Smooth muscle cell of bladder (primary cell): ENCODE measurements around the gene ZNF829. TPM values are rescaled to one million over a fixed set of nuclear protein-coding genes. Genes with fewer than 3 reads are reported as not detected.

Experiments used
- total RNA-seq: library from RNA; depleted of rRNA; stranded (reverse); fragments of >200 nt; gene quantifications from 2 replicates; pipeline ENCODE4 v1.2.3, GENCODE V29; 2014

The ZNF829 gene
- 2.4 and 2.9 TPM in 2 replicates for total RNA-seq

DNA sequence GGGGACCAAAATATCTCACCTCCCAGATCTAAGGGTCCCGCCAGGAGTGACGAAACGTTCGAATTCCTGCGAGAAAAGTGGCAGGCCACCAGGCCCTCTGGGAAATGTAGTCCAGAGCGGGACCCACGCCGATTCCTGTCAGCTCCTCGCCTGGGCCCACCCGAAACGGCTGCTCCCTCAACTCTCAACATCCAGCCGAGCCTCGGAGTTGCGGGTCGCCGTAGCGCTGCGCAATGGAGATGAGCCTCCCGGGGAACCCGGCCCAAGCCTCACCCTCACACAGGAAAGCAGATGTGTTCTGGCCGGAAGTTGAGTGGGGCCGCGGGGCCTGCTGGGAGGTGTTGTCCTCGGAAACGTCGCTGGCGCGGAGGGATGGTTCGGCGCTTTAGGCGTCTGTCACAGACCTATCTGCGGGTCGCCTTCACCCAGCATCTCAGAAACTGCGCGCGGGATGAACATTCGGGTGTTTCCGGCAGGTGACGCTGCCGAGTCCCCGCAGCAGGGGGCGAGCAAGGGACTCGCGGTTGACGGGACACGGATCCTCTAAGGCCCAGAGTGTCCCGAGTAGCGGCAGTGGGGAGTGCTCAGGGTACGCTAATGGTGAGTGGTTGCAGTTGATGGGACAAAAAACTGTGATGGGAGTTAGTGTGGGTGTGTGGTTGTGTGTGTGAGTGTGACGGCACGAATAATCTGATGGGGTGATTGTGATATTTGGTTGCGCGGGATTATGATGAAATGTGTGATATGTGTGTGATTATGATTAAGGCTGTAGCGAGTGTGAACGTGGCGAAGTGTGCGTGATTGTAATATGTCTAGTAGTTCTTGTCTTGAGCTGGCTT lies at the start of gene ZNF829, which contains the start of gene ZNF568:
Gene ZNF829 (minus strand): TSS at position 300 of the 839 bp plus-strand sequence. CDS start 1,124 bp downstream, outside the sequence.
Gene ZNF568 (plus strand): TSS at position 341 of the 839 bp plus-strand sequence. CDS start 6,439 bp downstream, outside the sequence.

DNA sequence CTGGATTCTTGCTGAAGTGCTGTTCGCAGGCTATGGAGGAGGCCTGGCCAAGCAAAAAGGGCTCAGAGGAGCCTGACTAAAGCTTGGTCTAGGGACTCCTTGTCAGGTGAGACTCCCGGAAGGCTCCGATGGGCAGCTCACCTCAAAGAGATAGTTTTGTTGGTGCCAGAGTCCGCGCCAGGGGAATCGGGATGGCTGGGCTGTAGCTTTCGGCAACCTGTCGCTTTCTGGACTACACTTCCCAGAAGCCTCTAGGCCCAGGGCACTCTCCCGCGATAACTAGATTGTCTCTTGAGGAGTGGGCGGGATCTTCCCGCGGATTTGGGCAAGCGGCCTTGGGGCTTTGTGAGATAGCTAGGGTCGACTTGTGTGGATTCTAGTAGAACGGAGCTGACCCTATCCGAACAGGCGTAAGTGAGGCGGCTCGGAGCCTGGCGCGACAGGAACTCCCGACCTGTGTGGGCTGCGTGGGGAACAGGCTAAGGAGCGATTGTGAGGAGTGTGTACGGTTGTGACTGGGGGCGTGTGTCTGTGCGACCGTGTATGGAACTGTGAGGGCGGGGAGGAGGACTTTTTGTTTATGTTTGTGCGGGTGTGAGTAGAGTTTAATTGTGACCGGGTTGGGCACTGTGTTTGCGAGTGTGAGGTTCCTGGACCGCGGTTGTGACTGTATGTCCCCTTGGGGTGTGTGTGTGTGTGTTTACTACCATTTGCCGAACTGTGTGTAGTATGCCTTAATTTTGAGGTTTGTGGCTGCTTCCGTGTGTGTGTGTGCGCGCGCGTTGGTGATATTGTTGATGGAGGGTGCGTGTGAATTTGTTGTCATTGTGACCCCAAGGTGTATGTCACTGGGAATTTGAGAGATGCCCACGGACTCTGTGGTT lies 65.3 kb downstream of the ZNF829 start, which contains the start of gene ZNF345:
Gene ZNF345 (plus strand): TSS at position 318 of the 884 bp plus-strand sequence. CDS start 25,955 bp downstream, outside the sequence.

Other genes with a start within 250 kb of the ZNF829 start
- gene ZNF461, start 249.5 kb downstream of the ZNF829 start, total RNA-seq = 9.4 and 13.3 TPM in 2 replicates
- 5.0 and 5.6 TPM in 2 replicates for gene ZNF567, start 228.7 kb downstream of the ZNF829 start, total RNA-seq
- gene ZNF850, start 143.5 kb downstream of the ZNF829 start, total RNA-seq = 1.6 and 1.7 TPM in 2 replicates
- gene ZNF790, start 77.9 kb downstream of the ZNF829 start, total RNA-seq = 6.8 and 8.7 TPM in 2 replicates
- gene ZNF345, start 65.4 kb downstream of the ZNF829 start, total RNA-seq = 1.4 and 1.7 TPM in 2 replicates
- 18.0 and 18.2 TPM in 2 replicates for gene ZNF568, start within 50 bp of the ZNF829 start, total RNA-seq
- gene ZNF420, start 162.1 kb upstream of the ZNF829 start, total RNA-seq = 6.4 and 8.7 TPM in 2 replicates